Activated T-cell treated with anti-CD3 and anti-CD28 coated beads for 1 hour (primary cell): ENCODE data around the gene GALK2.
"Not testable (repeated sequence)": the region's sequence is repeated elsewhere in the genome, so short reads cannot be mapped to it uniquely, and the experiment has no call there.

Experiments
- DNase-seq: peaks from one replicate; pipeline ENCODE4 v3.0.0-alpha.2; 2020; ENCODE audit warnings: low read depth

Gene GALK2

DNA sequence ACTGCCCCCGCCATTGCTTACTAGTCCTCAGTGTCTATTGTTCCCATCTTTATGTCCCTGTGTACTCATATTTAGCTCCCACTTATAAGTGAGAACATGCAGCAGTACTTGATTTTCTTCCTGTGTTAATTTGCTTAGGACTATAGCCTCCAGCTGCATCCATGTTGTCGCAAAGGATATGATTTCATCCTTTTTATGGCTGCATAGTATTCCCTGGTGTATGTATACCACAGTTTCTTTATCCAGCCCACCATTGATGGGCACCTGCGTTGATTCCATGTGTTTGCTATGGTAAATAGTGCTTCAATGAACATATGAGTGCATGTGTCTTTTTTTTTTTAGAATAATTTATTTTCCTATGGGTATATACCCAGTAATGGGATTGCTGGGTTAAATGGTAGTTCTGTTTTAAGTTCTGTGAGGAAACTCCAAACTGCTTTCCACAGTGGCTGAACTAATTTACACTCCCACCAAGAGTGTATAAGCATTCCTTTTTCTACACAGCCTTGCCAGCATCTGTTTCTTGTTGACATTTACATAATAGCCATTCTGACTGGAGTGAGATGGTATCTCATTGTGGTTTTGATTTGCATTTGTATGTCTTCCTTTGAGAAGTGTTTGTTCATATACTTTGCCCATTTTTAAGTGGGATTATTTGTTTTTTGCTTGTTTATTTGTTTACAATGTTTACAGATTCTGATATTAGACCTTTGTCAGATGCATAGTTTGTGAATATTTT is 53.7 kb downstream of the GALK2 start:
- DNase-seq, result no peak

DNA sequence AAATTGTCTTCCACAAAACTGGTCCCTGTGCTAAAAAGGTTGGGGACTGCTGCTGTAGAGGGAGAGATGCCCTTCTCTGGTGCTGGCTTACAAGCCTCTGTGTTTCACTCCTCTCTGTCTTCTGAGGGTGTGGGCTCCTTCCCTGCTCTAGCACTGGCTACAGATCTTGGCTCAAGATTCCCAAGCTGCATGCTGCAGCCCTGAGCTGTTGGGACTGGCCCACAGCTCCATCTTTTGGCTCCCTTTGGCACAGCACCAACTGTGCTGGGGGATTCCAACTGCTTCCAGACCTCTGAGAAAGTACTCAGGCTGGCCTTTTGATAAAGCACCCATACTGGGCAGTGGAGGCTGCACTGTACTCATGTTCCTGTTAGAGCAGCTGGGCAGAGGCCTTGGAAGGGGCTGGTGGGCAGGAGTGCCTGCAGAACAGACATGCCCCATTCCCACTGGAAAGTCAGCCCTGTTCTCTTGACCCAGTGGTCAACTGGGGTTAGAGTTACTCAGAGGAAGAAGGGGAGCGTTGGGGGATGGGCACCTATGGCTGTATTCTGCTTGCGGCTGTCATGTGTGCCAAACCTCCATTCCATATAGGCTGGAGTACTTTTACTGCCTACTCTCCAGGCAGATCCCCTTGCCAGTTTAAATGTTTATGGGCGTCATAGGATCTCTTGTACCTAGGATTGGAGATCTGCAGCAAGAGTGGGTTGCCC is 55.7 kb downstream of the GALK2 start:
- no peak for DNase-seq

DNA sequence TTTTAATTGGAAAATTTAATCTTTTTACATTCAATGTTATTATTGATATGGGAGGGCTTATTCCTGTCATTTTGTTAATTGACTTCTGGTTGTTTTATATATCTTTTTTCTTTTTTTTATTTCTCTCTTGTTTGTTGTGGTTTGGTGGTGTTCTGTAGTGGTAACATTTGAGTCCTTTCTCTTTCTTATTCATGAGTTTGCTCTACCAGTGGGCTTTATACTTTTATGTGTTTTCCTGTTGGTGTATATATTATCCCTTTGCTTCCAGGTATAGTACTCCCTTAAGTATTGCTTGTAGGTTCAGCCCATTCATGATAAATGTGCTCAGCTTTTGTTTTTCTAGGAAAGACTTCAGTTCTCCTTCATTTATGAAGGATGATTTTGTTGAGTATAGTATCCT is 57.6 kb downstream of the GALK2 start:
- no peak for DNase-seq

DNA sequence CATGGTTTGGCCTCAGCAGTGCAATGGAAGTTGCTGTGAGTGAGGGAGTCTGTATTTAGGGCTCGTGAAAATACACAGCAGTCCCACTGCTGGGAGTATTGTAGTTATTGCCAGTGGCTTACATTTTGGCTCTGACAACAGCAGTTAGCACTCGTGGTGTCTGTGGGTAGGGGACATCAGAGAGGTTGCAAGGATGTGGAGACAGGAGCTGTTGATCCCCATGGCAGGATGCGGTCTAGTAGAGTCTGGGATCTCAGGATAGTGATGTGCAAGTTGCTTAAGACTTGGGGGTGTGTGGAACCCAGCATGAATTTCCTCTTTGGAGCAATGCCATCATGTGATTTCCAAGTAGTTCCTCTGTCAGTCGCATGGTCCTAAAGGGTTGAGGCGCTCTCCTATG is 59.9 kb downstream of the GALK2 start:
- no peak for DNase-seq

DNA sequence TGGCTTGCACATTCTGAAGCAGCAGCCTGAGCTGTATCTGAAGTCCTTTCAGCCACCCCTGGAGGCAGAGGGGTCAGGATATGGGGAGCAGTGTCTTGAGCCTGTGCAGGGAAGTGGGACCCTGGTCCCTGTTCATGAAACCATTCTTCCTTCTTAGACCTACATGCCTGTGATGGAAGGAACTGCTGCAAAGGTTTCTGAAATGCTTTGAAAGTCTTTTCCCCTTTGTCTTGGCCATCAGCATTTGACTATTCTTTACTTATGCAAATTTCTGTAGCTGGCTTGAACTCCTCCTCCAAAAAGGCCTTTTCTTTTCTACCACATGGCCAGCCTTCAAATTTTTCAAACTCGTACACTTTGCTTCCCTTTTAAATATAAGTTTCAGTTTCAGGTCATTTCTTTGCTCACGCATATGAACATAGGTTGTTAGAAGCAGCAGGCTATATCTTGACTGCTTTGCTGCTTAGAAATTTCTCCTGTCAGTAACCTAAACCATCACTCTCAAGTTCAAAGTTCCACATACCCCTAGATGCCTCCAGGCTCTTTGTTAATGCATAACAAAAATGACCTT is 62.3 kb downstream of the GALK2 start:
- no peak for DNase-seq

DNA sequence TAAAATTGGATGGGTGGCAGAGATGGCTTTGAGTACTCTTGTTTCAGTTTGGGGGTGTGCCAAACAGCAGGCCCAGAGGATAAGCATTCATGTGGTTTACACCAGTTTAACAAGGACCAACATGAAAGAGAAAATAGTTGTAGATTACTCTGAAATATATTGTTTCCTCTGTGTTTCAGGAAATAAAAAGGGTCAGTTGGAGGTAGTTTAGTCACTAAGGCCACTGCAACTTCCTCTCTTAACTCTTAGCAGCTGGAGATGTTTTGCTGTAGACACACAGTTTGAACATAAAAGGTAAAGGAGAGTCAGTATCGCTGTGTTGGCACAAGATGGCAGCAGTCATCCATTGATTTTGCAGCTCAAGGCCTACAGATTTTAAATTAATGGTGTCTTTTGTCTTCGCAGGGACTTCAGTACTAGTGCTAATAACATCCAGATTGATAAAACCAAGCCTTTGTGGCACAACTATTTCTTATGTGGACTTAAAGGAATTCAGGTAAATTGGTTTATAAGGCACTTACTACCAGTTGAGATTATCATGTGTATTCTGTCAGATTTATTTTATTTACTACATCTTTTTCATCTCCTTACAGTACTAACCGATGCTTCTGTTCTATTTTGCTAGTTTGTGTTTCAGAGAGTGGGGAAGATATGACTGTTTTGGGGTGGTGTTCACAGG is 65.5 kb downstream of the GALK2 start:
- peak; percentile 10 for DNase-seq

DNA sequence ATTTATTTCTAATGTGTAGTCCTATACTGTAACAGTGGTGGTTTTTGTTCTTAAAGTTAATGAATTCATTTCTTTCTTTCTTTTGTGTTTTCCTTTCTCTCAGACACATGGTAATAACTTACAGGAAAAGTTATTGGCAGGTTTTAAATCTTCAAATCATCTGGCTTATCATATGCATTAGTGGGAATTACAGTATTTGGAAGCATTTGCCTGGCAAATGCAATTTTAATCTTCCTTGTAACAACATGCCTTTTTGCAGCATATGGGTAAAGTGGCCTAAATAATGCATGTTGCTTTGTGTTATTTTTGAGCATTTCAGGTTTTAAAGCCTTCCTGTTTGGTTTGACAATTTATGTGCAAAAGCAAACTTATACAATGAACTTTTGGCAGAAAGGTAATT is 66.8 kb downstream of the GALK2 start:
- DNase-seq, result no peak

DNA sequence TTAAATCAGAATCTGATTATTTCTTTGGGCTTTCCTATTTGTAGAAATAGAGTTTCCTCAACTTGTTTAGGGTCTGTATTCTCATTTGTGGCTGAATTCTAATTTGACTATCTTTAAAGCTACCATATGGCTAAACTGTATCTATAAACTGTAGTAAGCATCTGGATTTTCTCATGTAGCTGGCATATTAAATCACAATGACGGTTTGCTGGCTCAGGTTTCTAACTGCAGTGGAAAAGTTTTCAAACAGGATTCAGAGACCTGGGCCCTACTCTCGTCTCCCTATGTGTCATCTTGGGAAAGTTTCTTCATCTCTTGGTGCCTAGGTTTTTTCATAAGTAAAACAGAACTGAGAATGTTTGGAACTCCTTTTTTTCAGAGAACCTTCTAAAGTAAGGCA is 68.3 kb downstream of the GALK2 start:
- no peak for DNase-seq

DNA sequence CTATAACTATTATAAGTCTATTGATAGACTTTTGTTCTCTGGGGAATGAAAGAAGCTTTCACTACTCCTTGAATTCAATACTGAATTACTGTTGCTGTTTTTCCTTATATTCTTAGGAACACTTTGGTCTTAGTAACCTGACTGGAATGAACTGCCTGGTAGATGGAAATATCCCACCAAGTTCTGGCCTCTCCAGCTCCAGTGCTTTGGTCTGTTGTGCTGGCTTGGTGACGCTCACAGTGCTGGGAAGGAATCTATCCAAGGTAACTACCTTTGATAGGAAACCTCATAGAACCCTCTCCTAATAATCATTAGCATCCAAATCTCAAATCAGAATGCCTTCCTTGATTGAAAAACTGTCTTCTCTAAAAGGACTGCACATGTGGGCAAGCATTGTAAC is 69.1 kb downstream of the GALK2 start:
- DNase-seq, result no peak

DNA sequence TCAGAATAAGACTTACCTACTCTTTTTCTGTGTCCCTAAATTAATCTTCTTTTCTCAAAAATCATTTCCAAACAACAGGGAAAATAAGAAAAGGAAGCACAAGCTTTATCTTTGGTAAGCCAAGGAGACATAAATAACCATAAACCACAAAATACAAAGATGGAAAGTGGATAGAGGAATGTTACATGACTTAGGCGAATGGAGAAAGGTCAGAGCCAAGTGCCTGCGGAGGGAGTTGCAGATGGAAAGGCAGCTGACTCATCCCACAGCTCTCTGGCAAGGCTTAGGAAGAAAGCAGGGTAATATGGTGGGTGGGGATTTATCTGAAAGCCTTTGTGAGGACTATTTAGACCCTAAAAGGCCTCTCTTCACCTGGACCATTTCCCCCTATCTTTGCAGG is 72.8 kb downstream of the GALK2 start:
- no peak for DNase-seq

DNA sequence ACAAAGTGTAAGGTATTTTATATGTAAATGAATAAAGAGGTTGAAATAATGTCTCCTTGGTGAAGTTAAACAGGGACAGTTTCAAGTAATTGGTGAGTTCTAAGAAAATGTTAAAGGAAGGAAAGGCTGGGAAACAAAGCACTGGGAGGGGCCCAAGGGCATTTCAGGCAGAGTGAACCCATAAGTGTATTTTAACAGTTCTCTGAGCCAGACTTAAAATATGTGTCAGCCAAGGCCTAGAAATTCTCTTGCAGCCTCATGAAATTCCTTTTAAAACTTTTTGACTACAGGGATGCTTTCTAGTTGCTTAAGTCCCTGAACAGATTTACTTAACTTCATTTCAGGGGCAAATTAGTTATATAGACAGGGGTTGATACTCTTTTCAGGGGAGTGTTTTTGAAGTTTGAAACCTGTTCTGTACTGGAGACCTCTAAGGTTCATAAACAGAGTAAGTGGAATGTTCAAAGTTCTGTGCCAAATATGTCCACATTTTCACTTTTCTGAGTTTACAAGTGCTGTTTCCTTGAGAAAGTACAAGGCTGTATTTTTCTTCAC is 77.6 kb downstream of the GALK2 start:
- no peak for DNase-seq

DNA sequence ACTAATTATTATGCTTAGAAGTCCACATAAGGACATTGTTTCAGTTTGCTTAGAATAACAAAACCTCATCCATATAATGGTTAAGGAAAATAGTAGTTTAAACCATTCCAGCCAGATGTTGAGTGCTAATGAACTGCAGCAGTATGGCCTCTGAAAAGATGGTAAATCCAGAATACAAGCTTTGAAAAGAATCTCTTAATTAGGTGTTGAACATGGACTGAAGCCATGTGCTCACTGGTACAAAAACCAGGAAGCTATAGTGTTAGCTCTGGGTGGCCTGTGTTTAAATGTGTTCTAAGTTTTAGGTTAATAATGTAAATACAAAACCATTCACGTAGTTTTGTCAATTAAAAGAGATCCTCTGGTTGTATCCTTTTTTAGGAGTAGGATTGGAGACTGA is 78.2 kb downstream of the GALK2 start:
- no peak for DNase-seq

DNA sequence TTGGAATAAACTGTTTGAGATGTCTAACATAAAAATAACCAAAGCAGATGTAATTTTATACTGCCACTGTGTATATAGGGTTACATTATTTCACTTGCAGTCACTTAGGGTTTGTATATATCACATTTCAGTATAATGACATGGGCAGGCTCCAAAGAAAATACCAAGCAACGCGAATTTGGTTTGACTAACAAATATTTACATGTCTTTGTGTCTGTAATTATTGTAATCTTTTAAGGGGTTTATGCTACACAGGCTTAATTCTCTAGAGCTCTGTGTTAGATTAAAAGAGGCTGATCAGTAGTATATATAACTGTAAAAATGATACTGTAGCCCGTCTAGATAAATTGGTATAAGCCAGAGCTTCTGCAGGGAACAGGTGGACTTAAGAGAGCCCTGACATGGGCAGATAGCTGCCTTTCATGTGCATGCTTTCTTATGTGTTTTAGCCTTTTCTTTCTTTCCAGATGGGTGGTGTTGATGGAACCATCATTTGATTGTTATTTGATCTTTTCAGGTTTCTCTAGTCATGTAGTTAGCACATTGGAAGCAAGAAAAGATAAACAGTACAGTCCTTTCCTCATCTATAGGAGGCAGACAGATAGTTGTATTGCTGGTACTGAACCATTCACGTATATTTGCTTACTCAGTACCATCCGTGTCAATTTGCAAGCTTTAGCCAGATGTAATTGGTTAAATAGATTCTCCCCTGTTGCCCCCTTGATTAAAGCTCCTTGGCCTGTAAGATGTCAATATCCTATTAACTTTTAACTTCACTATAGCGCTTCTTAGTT is 86.1 kb downstream of the GALK2 start:
- no peak for DNase-seq

DNA sequence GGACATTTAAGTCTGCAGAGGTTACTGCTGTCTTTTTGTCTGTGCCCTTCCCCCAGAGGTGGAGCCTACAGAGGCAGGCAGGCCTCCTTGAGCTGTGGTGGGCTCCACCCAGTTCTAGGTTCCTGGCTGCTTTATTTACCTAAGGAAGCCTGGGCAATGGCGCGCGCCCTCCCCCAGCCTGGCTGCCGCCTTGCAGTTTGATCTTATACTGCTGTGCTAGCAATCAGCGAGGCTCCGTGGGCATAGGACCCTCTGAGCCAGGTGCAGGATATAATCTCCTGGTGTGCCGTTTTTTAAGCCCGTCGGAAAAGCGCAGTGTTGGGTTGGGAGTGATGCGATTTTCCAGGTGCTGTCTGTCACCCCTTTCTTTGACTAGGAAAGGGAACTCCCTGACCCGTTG is 95.1 kb downstream of the GALK2 start:
- not testable (repeated sequence) for DNase-seq

DNA sequence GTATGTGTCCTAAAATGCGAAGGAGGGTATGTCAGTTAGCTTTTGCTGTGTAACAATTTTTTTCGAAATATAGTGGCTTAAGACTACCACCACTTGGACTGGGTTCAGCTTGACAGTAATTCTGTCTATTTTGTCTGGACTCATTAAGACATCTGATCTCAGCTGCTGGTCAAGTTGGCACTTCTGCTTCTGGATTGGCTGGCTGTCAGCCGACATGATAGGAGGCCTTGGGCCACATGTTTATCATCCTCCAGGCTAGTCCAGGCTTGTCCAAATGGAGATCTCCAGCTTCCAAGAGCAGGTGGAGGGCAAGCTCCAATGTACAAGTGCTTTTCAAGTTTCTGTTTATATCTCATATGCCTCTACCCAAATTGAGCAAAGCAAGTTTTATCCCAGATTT is 95.9 kb downstream of the GALK2 start:
- no peak for DNase-seq

DNA sequence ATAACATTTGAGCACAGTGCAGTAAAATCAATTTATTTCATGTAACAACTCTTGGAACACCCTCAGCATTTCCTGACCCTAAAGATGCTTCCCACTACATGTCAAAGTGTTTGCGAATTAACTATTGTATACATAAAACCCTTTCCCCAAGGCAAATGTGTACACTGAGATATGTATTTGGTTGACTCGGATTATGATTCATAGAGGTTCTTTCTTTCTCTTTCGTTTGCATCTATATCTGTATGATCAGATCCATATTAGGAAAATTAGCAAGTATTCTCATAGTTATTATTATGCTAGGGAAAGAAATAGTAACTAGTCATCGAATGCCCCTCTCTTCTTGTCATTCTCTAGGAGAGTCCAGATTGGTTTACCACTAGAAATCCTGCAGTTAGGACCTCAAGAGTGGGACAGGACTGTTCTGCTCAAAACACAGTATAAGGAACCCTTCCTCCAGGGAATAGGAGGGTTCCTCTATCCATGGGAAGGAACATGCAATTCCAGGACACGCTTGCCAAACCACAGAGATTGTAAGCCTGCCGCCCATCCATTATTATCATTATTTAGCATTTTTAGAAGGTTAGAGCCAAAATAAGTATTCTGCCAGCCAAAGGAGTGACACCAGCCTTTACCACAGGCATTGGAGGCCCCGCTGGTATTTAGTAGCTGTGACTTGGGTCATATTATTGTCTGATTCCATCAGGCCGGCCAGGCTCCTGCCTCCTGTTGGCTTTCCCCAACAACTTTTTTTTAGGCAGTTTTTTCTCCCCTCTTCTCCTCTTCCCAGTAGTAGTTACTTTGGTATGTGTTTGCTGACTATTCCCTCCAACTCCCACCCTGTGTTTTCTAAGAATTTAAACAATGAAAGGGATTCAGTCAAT is 100.7 kb downstream of the GALK2 start:
- DNase-seq, result no peak

DNA sequence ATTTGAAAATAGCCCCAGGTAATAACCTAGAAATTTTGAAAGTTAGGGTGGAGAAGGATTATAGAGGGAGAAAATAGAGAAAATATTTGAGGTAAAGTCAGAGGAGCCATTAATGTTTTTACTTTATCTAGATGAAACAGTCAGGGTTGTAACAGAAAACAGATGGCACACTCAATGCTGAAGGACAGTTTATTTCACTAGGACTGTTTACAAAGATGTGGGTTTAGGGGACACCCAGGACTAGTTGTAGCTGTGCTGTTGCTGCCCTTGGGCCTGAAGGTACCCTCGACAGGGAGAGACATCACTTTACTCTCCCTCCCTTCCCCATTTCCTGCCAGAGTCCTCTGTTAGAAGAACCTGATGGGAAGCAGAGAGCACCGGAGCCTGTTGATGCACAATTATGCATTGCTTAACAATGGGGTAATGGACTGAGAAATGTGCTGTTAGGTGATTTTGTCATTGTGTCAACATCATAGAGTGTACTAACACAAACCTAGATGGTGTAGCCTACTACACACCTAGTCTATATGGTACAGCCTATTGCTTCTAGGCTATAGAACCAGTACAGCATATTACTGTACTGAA is 103.8 kb downstream of the GALK2 start:
- DNase-seq, result no peak

DNA sequence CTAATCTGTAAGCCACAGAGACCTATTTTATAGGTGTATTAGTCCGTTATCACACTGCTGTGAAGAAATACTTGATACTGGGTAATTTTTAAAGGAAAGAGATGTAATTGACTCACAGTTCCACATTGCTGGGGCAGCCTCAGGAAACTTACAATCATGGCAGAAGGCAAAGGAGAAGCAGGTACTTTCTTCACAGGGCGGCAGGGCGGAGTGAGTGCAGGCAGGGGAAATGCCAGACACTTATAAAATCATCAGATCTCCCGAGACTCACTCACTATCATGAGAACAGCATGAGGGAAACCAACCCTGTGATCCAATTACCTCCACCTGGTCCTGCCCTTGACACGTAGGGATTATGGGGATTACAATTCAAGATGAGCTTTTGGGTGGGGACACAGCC is 108.7 kb downstream of the GALK2 start:
- DNase-seq, result no peak

DNA sequence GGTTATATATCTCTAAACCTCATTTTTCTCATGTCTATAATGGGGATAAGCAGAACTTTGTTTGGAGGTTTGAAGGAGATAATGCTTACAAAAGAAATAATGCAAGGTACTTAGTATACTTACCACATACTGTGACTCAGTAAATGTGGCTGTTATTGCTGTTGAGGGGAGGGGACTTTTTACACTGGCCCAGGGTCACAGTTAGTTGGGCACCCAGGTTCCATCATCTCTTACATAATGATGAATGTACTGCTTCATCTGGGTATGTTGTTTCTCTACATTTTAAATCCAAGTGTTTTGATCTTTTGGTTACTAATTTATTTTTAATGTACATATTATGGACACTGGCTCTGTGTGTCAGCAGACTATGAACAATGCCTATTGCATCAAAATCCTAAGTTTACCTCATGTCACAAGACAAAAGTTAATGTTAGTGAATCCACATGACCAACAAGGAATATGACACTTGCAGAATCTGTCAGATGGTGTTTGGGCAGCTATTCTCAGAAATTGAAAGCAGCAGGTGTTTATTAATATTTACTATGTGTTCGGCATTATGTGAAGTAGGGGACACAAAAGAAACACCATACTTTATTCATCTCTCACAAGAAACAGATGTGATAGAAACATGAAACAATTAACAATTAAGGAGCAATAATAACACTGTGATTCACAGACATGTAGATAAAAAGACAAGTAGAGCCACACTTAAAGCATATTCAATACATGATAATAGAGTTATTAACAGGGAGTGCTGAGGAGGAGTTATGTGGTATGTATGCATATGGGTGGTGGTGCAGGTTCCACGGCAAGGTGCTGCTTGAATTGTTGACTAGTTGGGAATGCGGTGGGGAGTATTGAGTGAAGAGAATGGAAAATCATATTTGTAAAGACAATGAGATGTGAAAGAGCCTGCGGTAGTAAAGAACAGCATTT is 109.7 kb downstream of the GALK2 start:
- no peak for DNase-seq
